D721Med (cell line): Measurements from ENCODE around the gene AGTR2.
"Not testable (repeated sequence)": the region's sequence is repeated elsewhere in the genome, so short reads cannot be mapped to it uniquely, and the experiment has no call there.

Experiments used
- DNase-seq: peaks from one replicate; pipeline ENCODE4 v3.0.0; 2011; ENCODE audit warnings: low spot score; ENCODE audit not compliant: insufficient read length
- FAIRE-seq: peaks from 2 replicates; lab custom pipeline; 2011; peaks lifted over from hg19 to GRCh38; lab: Jason Lieb, UNC
- CTCF ChIP-seq: IDR thresholded peaks from 2 replicates; pipeline ENCODE4 v1.5.1; 2012; ENCODE audit warnings: mild to moderate bottlenecking, control low read depth; ENCODE audit not compliant: insufficient read depth; ENCODE audit errors: missing control alignments

Gene AGTR2

GRCh38 chrX:116194649-116195048 is 24.1 kb downstream of the AGTR2 start:
- DNase-seq (no peak), FAIRE-seq (no peak)
- no peak for TF ChIP-seq CTCF

GRCh38 chrX:116198235-116198634 is 27.7 kb downstream of the AGTR2 start:
- DNase-seq (no peak), FAIRE-seq (no peak)
- no peak for TF ChIP-seq CTCF

- peak; percentile 5 for TF ChIP-seq CTCF
- no peak for DNase-seq
- no peak for FAIRE-seq
Observed at GRCh38 chrX:116198810-116199209, 28.3 kb downstream of the AGTR2 start.

- no peak for DNase-seq
- FAIRE-seq: no peak
- TF ChIP-seq CTCF: peak; percentile 49
Observed at GRCh38 chrX:116204932-116205331, 34.4 kb downstream of the AGTR2 start.

- DNase-seq: no peak
- no peak for FAIRE-seq
- TF ChIP-seq CTCF: no peak
Observed at GRCh38 chrX:116213262-116213661, 42.7 kb downstream of the AGTR2 start.

- not testable (repeated sequence) for FAIRE-seq, DNase-seq
Observed at GRCh38 chrX:116217080-116217479, 46.5 kb downstream of the AGTR2 start.
